Activated CD8-positive, alpha-beta memory T cell treated with anti-CD3 and anti-CD28 coated beads, Interleukin-2, amount 50 U/mL, for 24 hours (primary cell): ENCODE measurements around the gene AHDC1.

ENCODE experiments used
- DNase-seq: peaks from one replicate; pipeline ENCODE4 v3.0.0-alpha.2; 2020; ENCODE audit errors: extremely low read depth

The AHDC1 gene

DNA sequence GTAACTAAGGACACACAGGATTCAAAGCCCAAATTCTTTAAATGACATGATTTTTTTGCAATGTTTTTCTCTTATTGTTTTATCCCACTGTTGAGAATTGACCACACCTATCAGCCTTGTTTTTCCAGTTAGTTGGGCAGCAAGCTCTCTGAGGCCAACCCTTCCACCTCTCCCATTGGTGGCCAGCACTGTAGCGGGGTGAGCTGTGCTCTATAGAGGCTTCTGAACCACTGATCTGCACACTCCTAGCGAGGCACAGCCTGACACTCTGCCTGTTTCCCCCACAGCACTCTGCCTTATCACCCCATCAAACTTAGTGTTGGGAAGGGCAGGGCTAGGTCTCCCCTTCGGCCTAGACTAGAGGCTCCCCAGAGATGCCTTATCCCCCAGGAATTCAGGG is 19.5 kb downstream of the AHDC1 start:
- DNase-seq: no peak

DNA sequence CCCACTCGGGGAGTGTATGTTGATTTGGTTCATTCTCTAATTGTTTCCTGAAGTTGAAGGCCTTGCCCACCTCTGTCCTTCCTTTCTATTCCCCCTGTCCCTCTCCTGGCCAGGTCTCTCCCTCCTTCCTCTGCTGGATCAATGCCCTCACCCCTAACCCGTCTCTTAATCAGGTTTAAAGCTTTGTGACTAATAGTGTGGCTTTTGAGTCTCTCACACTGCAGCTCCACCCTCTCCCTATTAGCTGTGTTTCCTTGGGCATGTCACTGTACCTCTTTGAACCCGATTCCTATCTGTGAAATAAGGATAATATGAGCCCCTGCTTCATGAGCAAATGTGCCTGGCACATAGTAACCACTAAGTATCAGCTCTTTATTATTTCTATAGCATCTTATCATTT is 20.5 kb downstream of the AHDC1 start:
- no peak for DNase-seq

DNA sequence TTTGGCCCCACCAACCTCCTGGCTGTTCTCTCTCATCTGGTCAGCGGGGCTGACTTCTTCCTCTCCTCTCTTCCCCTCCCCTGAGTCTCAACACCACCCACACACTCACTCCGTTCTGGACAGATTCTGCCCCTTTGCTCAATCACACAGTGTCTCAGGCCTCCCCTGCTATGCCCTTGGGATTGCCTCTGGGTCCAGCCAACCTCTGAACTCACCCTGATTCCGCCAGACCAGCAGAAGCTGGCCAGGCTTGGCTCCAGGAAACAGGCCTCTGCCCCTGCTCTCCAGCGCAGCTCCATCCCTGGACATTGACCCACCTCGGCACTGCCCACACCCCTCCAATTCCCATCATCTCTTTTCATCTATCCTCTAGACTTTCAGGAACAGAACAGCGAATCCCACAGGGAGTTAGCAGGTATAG is 22.1 kb downstream of the AHDC1 start:
- DNase-seq: no peak

DNA sequence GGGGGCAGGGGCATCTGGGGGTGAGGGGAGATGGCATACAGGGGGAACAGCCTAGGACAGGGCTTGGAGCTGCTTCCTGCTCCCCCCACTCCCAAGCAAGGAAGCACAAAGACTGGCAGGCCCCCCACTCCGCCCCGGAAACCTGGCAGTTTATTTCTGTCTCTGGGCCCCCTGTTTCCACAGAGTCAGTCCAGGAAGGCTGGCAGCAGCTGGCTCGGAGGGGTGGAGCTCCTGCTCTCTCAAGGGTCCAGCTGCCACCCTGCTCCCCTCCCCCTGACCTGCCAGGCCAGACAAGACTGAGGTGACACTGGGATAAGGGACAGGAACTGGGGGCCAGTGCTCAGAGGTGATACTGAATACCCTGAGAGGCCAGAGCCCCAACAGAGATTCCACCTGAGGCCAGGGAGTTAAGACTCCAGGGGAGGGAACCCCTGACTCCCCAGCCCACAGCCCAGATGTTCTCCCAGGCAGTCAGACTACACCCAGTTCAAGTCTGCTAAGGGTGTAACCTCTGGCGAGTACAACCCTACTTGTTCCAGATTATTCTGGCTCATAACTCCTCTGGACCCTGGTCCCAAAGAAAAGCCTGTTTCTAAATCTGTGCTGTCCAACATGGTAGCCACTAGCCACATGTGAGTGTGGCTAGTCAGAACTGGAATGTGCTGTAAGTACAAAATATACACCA is 26.3 kb downstream of the AHDC1 start:
- no peak for DNase-seq

DNA sequence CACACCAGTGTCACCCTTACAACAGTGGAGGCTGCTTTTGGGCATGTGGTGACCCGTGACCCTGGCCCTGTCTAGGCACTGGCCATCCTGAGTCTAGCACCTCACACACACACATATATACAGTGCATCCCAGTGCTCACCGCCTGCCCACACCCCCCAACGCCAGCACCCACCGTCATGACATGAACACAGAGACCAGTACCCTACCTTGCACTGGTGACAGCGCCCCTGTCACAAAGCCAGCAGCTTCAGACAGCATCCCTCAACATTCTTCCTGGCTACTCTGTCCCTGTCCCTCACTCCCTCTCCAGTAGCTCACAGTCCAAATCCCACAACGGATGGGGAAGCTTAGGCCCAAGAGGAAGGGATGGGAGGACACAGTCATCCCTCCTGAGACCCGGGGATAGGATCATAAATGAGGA is 27.1 kb downstream of the AHDC1 start:
- no peak for DNase-seq

DNA sequence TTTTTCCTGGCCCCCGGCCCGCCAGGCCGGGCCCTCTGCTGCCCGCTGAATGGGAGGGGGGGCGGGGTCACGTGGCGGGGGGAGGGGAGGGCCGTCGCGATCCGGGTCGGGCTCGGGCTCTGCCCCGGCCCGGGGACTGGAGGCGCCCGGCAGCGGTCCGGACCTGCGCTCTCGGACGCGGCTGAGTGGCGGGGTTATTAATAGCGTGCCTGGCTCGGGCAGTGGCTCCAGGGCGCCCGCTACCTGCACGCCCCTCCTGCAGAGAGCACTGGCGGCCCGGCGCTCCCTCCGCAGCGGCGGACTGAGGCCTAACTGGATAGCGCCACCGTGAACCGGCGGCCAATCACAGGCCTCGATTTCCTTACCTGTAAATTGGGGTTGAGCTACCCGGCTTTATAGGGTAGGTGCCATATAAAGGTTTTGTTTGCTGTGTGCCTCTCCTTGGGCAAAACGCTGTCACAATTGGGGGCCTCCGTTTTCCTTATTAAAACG is 28.1 kb downstream of the AHDC1 start:
- no peak for DNase-seq

DNA sequence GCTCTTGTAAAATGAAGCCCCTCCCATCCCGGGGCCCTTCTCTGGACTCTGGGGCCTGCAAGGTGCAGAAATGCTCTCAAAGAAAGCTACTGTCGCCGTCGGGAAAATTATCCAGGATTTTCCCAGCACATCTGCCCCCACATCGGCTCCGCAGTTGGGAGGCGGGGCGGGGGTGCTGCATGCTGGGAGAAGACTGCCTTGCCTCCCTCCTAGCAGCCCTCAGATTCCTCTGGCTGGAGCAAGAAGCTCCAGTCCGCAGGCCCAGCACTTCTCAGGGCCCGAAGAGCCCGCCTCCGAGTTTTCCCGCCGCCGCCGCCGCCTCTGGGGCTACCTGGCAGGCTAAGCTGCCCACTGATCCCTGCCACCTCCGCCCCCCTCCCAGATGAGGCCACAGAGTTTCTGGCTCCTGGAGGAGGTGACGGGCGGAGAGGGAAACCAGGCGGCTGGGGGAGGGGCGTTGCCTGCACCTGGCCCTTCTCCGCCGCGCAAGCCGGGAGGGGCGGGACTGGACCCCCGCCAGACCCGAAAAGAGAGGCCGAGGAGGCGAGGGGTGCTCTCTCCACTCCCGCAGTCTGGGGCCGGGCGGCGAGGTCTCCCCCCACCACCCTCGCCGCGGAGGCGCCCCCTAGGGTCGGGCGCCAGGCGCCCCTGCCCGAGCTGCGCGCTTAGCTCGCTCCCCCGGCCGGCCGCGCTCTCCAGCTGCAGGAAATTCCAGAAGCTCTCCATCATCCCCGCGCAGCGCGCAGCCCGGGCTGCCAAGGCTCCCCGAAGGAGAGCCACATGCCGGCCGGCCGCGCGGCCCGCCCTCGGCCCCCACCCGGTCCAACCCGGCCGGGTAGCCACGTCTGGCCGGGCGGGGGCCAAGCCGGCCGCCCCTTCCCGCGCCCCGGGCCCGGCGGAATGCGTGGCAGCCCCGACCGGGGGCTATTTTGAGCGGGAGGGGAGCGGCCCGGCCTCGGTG is 28.8 kb downstream of the AHDC1 start:
- DNase-seq: no peak

DNA sequence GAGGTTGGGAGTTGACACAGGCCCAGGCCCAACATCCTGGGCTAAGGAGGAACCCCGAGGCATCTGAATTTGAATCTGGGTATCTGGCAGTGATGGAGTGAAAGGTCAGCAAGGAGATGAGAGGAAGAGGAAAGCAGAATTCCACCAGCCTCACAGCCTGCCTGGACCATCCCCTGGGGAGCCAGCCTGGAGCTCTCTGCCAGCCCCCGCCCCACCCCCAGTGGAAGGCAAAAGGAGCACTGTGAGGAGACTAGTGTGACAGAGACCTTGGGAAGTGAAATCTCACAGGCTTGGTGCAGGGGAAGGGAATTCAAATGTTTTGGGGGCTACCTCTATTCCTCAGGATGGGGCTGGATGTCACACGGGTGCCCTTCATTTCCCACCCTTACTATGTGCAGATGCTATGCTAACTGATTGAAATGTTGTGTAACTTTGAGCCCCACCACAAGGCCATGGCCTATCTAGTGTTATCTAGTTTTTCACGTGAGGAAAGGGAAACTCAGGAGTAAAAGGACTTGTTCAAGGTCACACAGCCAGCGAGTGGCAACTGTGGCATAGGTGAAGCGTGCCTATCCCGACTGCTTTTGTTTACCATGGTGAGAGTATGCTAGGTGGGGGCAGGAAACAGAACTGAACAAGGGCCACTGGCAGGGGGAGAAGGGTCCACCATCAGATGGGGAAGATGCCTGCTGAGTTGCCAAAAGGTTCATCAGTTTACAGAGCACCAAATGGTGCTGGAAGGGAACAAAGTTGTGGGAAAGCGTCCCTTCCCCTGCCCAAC is 29.8 kb downstream of the AHDC1 start:
- no peak for DNase-seq

DNA sequence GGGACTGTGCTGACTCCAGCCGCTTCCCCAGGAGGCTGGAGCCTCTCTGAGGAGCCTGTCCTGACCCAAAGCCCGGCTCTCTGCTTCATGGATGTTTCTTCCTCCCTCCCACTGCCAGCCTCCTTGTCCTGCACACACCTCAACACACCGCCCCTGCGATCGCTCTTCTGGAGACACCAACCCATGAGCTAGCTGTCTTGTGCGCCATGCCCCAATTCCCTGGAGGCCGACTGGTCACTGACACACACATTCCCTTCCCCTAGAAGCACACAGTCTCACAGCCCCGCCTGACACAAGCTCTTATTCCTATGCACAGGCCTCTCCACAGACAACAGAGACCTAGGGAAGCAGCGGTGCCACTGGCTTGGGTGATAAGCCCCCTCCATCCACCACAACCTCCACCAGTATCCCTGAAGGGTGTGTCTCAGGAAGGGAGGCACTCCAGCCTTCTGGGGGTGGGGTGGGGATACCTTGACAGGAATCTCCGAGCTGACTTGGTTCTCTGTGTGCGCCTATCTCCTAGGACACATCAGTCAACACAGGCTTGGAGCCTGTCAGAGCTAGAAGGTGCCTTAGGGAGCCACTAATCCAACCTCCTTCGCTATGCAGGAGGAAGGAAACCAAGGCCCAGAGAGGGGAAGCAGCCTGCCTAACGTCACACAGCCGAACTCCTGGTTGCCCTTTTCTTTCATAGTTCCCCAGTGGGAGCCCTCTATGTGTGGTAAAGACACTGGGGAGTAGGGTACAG is 31.1 kb downstream of the AHDC1 start:
- no peak for DNase-seq

DNA sequence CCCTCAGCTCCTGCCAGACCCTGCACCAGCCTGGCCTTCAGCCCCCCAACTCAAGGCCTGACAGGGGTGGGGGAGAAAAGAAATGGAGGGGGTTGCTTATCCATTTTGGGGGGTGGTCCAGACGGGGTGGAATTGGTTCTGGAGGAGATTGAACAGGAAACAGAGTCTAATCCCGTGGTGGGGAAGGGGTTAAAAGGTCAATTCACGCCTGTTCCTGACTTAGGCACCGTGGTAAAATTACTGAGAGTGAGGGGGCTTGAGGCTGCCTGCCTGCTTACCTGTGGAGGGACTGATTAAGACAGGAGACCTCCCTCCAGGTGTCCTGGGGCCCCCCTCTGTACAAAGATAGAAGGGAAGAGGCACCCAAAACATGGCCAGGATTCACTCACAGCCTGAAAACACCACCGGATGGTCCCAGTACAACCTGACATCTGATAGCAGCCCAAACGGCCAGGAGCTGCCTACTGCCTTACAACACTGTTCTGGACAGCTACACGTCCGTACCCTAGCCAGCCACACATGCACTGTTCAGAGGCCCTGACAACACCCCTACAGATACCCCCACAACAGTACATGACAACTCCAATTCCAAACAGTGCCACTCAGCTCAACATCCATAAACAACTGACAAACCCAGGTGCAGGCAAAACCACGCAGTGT is 31.8 kb downstream of the AHDC1 start:
- no peak for DNase-seq

DNA sequence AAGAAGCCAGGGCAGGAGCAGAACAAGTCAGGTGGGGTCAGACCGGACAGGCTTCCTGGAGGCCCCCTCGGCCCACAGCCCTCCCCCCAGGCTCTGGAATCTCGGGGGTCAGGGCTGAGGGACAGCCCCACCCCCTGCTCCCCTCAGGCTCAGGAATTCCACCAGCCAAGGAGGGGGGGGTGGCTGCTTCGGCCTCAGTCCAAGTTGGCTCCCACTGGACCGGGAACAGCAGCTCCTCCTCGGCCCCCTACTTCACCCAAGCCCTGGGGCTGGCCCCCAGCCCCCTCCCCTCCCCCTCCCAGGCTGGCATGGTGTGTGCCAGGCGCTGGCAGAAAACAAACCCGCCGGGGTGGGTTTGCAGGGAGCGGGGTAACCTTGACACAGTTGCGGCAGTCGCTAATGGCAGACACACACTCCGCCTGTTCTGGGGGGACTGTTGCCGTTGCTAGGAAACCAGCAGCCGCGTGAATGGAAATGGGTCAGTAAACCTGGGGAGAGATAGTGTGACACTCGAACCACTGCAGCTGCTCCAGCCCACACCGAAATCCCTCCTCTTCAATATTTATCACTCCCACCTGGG is 32.4 kb downstream of the AHDC1 start:
- no peak for DNase-seq

DNA sequence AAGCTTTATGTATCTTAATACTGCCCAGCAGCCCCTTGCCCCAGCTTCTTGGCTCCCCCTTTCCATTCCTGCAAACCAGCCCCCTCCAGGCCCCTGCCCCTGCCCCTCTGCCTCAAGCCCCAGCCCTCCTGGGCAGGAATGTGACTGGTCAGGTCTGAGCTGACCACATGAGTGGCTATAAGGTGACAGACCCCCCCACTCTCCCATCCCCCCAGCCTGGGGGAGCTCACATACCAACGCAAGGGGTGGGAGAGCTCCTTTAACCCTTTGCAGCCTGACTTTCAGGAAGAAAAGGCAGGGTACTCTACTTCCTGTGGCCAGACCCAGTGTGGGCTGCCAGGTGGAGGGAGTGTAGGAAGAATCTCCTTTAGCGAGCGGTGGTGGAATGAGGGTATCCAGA is 33.2 kb downstream of the AHDC1 start:
- DNase-seq: no peak

DNA sequence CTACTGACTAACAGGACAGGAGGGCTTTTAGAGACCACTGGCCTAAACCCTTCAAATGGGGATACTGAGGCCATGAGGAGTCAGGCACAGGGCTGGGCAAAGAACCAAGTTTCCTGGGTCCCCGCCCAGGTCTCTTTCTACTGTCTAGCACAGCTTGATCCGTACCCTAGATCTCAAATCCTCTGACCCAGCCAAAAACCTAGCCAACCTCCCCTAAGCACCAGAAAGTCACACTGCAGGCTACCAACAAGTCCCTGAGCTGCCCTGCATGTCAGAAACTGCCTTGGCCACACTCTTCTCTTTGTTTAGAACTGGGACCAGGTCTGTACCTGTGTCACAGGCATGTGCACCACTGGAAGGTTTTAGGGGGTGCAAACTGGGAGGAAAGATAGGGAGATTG is 33.6 kb downstream of the AHDC1 start:
- no peak for DNase-seq

DNA sequence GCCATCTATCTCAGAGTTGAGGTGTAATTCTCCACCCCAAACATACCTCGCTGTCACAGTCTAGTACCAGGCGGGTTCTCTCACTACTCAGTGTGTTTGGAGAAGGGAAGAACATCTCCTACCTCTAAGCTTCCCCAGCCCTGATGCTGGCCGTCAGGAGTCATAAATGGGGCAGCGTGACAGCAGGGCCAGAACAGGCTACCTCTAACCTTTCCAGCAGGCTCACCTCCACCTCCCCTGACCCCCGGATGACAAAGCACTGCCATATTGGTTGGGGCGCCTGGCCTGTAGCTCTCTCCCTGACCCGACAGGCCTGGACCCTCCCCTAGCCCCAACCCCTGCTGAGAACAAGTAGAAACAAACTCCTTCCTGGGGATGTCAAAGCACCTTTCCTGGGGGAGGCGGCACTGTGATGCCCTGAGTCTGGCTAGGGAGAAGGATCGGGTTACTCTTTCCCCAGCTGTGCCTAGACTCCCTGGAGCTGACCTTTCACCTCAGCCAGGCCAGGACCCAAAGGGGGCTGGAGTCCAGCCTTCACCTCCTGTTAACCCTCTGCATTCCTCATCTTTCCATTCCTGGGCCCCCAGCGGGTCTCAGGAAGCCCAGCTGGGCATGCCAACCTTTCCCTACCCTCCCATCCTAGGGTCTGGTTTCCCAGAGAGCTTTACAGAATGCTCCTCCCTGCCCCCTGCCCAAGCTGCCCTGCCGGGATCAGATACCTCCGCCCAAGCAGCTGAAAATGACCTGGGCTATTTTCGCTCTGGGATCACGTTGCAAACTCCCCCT is 34.2 kb downstream of the AHDC1 start:
- no peak for DNase-seq

DNA sequence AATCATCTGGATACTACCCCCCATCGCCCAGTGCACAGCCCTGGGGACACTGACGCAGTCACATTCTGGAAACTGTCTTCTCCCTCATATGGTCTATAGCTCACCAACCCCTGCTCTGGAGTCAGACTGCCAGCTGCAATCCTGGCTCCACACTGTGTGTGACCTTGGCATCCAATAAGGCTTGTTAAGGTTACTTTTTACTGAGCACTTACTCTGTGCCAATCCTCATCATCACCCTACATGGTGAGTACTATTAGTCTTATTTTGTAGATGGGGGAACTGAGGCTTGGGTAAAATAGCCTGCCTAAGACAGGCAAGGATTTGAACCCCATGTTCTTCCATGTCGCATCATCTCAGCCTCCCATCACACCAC is 34.9 kb downstream of the AHDC1 start:
- no peak for DNase-seq

DNA sequence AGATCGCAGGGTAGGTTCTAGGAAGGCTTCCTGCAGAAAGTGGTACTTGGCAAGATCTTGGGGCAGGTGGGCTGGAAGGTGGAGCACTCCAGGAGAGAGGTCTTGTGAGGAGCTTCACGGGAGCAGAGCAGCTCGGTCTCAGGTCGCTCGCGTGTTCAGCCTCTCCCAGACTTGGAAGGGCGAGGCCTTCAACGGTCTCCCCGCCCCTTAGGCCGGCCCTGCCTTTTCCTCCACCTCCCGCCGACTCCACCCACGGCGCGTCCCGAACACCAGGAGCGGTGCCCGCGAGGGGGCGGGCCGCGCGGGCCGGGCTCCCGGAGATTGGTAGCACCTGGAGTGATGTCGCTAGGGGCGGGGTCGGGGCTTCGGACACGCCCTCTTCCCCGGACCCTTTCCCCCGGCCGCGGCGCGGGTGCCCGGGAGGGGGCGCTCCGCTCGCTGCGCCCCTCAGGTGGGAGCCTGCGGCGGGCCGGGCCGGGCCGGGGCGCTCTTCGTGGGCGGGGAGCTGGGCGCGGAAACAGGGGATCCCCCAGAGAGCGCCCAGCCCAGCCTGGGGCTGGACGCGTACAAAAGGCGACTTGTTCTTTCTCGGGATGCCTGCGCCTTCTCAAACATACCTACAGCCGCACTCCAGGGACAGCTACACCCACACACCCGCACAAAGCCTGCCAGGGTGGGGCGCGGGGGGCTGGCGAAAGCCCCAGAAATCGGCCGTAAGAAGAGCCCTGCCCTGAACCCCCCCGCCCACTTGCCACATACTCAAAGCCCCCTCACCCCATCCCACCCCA is 35.5 kb downstream of the AHDC1 start:
- peak; percentile 70 for DNase-seq

DNA sequence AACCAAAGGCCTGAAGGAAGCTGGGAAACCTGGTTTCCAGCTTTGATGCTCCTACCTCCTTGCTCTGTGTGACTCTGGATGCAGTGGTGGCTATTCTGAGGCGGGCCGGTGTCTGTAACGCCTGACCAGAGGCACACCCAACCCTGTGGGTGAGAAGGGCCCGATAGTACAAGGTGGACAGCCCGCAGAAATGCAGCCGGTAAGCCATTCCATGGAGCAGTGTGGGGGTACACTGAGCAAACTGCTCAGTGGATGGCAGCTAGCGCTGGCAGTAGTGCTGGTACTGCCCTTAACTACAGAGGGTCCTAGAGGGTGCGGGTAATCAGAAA is 36.0 kb downstream of the AHDC1 start:
- no peak for DNase-seq

DNA sequence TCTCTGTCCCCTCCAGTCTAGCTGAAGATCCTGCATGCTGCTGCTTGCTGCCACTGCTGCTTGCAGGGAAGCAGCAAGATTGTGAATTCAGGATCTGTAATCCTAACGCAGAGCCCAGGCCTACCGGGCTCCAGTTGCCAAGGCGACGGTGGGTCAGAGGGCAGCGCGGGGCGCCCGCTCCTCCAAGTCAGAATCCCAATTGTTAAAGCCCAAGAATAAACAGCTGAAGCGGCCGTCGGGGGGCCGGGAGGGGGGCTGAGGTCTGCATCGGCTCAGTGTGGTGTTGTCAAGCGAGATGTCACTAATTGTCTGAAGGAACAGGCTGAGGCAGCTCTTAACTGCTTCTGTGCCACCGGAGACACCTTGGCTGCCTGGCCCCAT is 36.8 kb downstream of the AHDC1 start:
- DNase-seq: no peak

DNA sequence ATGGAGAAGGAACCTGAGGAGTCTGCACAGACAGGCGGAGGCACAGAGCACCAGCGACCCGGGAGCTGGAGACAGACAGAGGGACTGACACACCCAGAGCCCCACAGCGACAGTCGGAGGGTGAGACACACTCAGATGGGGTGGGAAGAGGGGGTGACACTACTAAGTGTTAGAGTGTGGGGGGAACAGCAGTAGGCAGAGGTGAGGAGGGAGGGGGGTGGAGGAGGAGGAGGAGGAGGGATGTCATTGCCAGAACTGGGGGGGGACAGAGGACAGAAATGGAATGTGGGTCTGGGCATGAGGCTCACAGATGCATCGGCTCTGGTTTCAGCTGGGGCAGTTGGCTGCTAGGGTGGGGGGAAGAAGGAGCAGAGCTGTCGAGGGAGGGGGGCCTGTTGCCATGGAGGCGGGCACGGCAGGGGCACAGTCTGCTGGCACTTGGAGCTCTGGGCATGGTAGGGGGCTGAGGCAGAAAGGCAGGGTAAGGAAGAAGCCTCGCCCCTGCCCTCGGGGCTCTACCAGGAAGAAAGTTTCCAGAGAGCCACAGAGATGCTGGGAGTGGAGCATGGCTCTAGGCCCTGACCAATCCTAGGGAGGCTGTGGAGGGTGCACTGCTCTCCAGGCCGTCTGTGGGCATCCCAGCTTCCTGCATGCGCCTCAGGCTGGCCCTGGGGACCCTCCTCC is 37.3 kb downstream of the AHDC1 start:
- no peak for DNase-seq
